GM12874 (cell line): ENCODE measurements around the gene HNF1A.

ENCODE experiments used
- TF ChIP-seq, protein P1 (sequence below): IDR thresholded peaks from 2 replicates; pipeline ENCODE4 v1.5.1; 2011; ENCODE audit warnings: low read depth, mild to moderate bottlenecking, control low read depth, low read length, moderate library complexity; ENCODE audit not compliant: insufficient read depth

The HNF1A gene

DNA sequence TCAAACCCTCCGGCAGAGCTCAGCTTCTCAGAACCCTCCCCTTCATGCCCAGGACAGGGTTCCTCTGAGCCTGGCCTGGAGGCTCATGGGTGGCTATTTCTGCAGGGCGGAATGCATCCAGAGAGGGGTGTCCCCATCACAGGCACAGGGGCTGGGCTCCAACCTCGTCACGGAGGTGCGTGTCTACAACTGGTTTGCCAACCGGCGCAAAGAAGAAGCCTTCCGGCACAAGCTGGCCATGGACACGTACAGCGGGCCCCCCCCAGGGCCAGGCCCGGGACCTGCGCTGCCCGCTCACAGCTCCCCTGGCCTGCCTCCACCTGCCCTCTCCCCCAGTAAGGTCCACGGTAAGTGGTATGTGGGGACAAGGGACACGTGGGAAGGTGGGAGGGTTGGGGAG is 15.7 kb downstream of the HNF1A start:
- TF ChIP-seq, protein P1, sequence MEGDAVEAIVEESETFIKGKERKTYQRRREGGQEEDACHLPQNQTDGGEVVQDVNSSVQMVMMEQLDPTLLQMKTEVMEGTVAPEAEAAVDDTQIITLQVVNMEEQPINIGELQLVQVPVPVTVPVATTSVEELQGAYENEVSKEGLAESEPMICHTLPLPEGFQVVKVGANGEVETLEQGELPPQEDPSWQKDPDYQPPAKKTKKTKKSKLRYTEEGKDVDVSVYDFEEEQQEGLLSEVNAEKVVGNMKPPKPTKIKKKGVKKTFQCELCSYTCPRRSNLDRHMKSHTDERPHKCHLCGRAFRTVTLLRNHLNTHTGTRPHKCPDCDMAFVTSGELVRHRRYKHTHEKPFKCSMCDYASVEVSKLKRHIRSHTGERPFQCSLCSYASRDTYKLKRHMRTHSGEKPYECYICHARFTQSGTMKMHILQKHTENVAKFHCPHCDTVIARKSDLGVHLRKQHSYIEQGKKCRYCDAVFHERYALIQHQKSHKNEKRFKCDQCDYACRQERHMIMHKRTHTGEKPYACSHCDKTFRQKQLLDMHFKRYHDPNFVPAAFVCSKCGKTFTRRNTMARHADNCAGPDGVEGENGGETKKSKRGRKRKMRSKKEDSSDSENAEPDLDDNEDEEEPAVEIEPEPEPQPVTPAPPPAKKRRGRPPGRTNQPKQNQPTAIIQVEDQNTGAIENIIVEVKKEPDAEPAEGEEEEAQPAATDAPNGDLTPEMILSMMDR = no peak

DNA sequence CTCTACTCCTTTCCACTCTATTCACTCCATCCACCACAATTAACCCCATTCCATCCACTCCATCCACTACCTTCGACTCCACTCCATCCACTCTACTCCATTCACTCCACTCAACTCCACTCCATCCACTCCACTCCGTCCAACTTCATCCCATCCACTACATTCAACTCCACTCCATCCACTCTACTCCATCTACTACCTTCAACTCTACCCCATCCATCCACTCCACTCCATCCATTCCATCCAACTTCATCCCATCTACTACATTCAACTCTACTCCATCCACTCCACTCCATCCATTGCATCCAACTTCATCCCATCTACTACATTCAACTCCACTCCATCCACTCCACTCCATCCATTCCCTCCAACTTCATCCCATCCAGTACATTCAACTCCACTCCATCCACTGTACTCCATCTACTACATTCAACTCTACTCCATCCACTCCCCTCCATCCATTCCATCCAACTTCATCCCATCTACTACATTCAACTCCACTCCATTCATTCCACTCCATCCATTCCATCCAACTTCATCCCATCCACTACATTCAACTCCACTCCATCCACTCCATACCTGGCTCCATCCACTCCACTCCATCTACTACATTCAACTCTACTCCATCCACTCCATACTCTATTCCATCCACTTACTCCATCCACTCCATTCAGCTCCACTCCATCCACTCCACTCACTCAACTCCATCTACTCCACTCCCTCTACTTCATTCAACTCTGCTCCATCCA is 16.4 kb downstream of the HNF1A start:
- TF ChIP-seq, protein P1 = no peak

DNA sequence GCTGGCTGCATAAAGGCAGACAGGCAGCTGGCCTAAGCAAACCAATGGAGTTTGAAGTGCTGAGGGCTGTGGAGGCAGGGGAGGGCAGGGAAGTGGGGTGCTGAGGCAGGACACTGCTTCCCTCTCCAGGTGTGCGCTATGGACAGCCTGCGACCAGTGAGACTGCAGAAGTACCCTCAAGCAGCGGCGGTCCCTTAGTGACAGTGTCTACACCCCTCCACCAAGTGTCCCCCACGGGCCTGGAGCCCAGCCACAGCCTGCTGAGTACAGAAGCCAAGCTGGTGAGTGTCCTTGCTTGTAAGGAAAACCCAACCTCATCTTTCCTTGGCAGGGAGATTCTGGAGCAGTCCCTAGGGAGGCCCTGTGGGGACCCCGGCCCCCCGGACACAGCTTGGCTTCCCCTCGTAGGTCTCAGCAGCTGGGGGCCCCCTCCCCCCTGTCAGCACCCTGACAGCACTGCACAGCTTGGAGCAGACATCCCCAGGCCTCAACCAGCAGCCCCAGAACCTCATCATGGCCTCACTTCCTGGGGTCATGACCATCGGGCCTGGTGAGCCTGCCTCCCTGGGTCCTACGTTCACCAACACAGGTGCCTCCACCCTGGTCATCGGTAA is 17.9 kb downstream of the HNF1A start:
- TF ChIP-seq, protein P1 = no peak

DNA sequence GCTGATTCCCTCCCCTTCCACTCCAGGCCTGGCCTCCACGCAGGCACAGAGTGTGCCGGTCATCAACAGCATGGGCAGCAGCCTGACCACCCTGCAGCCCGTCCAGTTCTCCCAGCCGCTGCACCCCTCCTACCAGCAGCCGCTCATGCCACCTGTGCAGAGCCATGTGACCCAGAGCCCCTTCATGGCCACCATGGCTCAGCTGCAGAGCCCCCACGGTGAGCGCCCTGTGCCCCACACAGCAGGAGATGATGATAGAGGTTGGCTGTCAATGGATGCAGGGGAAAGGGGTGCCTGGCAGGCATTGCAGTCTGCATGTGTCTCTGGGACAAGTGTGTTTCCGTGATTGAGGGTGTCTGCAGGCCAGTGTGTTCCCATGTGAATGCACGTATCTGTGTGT is 19.1 kb downstream of the HNF1A start:
- TF ChIP-seq, protein P1 = no peak

DNA sequence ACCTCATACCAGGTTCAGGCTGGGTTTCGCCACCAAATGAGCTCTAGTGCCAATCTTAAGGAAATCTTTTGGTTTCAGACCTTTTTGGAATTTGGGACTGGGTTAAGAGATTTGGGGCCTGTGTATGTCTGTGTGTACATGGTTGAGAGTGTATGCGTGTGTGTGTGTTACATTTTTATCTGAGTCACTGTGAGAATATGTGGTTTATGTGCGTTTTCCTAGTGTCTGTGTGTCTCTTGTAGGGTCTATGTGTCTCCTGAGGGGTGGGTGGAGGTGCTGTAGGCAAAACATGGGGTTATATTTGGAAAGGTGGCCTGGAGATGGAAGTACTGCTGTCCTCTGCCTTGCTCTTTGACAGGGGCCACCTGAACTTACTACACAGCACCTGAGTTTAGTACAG is 20.1 kb downstream of the HNF1A start:
- TF ChIP-seq, protein P1 = no peak

DNA sequence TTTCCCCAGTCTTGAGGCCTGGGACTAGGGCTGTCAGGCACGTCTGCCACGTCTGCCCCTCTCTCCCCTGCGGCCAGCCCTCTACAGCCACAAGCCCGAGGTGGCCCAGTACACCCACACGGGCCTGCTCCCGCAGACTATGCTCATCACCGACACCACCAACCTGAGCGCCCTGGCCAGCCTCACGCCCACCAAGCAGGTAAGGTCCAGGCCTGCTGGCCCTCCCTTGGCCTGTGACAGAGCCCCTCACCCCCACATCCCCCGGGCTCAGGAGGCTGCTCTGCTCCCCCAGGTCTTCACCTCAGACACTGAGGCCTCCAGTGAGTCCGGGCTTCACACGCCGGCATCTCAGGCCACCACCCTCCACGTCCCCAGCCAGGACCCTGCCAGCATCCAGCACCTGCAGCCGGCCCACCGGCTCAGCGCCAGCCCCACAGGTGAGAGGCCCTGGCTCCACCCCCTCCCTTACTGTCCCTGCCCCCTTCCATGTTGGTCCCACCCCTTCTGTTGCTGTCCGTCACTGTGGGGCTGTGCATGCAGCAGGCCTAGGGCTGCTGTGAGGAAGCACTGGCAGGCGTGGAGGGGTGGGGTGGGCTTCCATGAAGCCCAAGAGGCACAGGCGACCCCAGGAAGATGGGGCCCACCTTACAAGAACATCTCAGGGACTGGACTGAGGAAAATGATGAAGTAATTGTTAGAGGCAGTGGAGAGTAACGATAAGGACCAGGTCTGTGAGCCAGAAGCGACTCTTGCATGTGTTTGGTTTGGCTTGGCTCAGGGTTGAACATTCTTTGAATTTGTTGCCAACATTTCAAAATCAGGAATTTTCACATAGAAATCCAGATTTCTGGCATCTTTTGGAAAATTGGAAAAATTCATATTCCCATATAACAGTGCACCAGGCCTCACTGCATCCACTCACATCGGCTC is 21.1 kb downstream of the HNF1A start:
- TF ChIP-seq, protein P1 = no peak

DNA sequence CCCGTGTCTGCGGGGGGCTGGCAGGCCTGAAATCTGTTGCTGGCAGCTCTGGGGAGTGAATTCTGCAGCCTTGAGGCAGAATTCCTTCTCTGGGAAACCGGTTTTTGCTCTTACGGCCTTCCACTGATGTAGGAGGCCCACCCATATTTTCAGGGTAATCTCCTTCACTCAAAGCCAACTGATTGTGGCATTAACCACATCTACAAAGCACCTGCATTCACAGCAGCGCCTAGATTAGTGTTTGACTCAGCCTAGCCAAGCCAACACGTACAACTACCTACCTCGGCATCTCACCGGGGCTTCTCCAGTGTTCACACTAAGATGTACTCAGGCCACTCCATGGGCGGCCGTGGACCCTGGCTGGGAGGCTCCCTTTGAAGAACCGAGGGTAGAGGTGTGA is 22.2 kb downstream of the HNF1A start:
- TF ChIP-seq, protein P1 = no peak
